GM08714 (cell line): ENCODE data around the gene PHIP.
"Not testable (repeated sequence)": the region's sequence is repeated elsewhere in the genome, so short reads cannot be mapped to it uniquely, and the experiment has no call there.

Experiments used
- H3K4me3 ChIP-seq: fragments of 200-500 bp; sonication (Bioruptor generic); 2 replicates; pipeline ENCODE4 v1.5.1; 2014; ENCODE audit warnings: mild to moderate bottlenecking, low read length, inconsistent platforms
- ZNF274 ChIP-seq: IDR thresholded peaks from 2 replicates; pipeline ENCODE4 v1.6.1; 2012; ENCODE audit warnings: mild to moderate bottlenecking, low read depth, low read length

Gene PHIP

DNA sequence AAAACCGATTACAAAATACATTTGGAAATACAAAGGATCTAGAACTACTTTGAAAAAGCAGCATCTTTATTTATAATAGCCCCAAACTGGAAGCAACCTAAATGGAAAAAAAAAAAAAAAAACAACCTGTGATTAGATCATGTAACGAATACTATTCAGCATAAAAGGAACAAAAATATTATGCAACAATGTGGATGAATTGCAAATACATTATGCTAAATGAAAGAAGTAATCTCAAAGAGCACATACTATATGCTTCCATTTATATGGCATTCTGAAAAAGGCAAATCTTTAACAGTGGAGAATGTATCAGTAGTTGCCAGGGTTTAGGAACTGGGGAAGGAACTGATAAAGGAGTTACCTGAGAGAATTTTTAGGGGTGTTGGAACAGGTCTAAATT, 181.8 kb downstream of the PHIP start:
- H3K4me3 ChIP-seq = no peak overlapping the region
- no peak for TF ChIP-seq ZNF274

DNA sequence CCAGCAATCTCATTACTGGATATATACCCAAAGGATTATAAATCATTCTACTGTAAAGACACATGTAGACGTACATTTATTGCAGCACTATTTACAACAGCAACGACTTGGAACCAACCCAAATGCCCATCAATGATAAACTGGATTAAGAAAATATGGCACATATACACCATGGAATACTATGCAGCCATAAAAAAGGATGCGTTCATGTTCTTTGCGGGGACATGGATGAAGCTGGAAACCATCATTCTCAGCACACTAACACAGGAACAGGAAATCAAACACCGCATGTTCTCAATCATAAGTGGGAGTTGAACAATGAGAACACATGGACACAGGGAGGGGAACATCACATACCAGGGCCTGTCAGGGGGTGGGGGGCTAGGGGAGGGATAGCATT, 188.2 kb downstream of the PHIP start:
- not testable (repeated sequence) for H3K4me3 ChIP-seq
